GM12873 (cell line): ENCODE measurements around the gene PODXL.

Source experiments
- CTCF ChIP-seq: IDR thresholded peaks from 2 replicates; pipeline ENCODE4 v1.5.1; 2012; ENCODE audit warnings: low read depth, mild to moderate bottlenecking, moderate library complexity, low read length, control low read depth; ENCODE audit not compliant: insufficient read depth; ENCODE audit errors: missing control alignments

PODXL gene

DNA sequence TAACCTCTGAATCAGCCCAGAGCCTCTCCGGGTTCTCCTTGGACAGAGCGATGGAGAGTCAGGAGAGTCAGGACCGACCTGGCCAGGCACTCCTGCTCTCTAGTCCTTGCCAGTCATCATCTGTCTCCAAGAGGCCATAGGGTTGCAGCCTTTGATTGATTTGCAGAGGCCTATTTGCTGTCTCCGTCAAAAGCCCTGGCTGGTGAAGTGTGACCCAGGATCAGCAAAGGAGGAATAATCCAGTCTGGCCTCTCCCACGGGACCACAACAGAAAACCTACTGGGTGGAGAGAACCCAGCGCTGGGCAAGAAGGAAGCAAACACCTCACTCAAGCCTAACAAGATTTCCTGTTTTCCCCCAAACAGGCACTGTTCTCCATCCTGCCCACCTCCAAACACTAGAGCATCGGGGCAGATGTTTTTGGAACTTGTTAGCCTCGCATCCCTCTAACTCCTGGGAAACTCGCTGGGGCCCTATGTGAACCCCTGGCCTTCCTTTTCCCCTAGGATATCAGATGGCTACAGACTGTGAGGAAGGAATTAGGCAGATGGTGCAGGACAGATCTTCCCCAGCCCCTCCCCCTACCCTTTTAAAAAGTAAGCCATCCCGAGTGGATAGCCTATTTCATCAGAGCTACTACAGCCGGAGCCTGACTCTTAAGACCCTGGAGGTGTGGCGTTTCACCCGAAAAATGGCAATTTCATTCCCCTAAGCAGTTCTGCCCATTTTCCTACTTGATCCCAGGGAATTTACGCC lies 54.3 kb downstream of the PODXL start:
- TF ChIP-seq CTCF, result no peak

DNA sequence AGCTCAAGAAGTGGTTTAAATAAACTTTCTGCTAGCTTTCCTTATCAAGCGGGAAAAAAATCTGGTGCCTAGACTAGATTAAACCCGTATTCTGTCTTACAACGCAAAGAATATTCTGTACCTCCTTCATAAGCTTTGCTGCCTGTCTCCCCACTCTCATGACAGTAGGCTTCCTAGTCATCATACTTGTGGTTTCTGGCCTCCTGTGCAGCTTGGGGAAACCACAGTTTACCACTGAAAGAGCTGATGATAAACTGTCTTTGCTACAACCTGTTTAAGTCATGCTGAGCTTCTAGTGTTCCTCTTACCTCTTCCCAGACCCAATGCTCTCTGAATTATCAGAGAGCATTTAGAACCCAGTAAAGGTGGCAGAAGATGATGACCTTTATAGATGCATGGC lies 55.0 kb downstream of the PODXL start:
- no peak for TF ChIP-seq CTCF

DNA sequence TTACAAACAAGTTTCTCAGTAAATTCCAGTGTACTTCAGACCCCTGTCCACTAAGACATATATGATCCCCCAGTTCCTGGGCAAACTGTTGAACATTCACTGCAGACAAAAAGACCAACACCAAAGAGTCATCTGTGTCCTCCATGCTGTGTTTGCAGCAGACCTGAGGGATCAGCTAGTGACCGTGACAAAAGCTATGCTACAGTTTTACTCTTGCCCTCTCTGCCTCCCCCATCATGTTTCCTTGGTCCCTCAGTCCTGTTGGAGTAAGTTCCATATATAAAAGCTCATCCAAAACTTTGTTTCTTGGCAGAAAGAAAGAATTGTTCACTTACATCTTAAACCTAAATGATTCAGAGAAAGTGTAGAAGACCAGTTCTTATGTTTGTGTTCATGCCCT lies 56.1 kb downstream of the PODXL start:
- TF ChIP-seq CTCF, result no peak

- TF ChIP-seq CTCF, result no peak
Measured at GRCh38 chr7:131499801-131500200, 56.6 kb downstream of the PODXL start.

- TF ChIP-seq CTCF, result no peak
Measured at GRCh38 chr7:131498237-131498885, 58.1 kb downstream of the PODXL start.

GRCh38 chr7:131497454-131497853 lies 59.0 kb downstream of the PODXL start:
- no peak for TF ChIP-seq CTCF

DNA sequence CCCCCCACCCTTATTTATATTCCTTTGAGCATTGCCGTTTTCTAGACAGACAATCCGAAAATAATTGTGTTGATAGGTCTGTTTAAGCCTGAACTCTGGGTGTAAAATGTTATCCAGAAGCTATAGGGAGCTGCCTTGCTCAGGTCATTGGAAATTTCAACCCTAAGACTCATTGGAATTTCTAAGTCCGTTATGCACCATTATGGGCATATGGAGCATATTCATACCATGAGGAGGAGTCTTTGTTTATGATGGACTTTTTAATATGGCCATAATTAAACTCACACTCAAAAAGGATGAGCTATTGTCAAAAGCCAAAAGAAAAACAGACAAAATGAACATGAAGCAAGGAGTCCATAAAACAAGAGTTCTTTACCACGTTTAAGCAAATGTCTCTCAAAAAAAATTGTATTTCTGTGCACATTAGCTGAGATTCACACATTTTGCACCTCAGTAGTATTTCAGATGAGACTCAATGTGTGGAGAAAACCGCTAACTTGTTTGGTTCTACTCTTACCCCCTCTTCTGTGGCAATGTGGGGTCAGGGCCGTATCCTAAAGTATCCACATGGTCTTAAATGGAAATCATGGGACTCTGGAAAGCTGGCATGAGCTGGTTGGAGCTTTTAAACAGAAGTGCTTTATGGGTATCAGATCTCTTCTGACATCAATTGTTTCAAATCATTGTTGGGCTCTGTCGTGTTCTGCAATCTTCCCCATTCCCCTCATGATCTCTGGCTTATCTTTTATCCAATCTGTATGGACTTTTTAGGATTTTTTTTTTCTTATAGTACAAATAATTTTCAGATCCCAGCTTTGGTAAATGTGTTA lies 60.5 kb downstream of the PODXL start:
- no peak for TF ChIP-seq CTCF
